HEK293T (cell line): ENCODE data around the gene MYH7.
"Not testable (repeated sequence)": the region's sequence is repeated elsewhere in the genome, so short reads cannot be mapped to it uniquely, and the experiment has no call there.

ENCODE experiments used
- CTCF ChIA-PET: fragments of 350-600 bp; formaldehyde crosslinking; extraction: SDS; loops from one replicate; lab custom pipeline; 2021; ENCODE audit warnings: antibody characterized with exemption, inconsistent platforms; lab: Yijun Ruan, JAX
- POLR2A ChIA-PET: fragments of 350-600 bp; formaldehyde crosslinking; extraction: SDS; loops from one replicate; lab custom pipeline; 2020; ENCODE audit warnings: antibody characterized with exemption, inconsistent platforms; lab: Yijun Ruan, JAX
- DNase-seq: peaks from one replicate; pipeline ENCODE4 v3.0.0; 2012; ENCODE audit warnings: mixed read lengths; ENCODE audit errors: extremely low spot score
- ARNT ChIP-seq: fragments of 450-650 bp; IDR thresholded peaks from 2 replicates; pipeline ENCODE4 v1.6.1; 2017; ENCODE audit warnings: mild to moderate bottlenecking
- BHLHE40 ChIP-seq: fragments of 450-650 bp; IDR thresholded peaks from 2 replicates; pipeline ENCODE4 v1.6.1; 2016; ENCODE audit warnings: mild to moderate bottlenecking, moderate library complexity, borderline replicate concordance
- CTBP1 ChIP-seq: fragments of 450-650 bp; IDR thresholded peaks from 2 replicates; pipeline ENCODE4 v1.6.1; 2016; ENCODE audit warnings: borderline replicate concordance
- ELF4 ChIP-seq: fragments of 450-650 bp; IDR thresholded peaks from 2 replicates; pipeline ENCODE4 v1.6.1; 2017; ENCODE audit warnings: antibody characterized with exemption
- FOXA1 ChIP-seq: fragments of 450-650 bp; IDR thresholded peaks from 2 replicates; pipeline ENCODE4 v1.6.1; 2016; ENCODE audit warnings: mild to moderate bottlenecking
- FOXK2 ChIP-seq: fragments of 450-650 bp; IDR thresholded peaks from 2 replicates; pipeline ENCODE4 v1.6.1; 2016; ENCODE audit warnings: mild to moderate bottlenecking
- FOXM1 ChIP-seq: fragments of 450-650 bp; IDR thresholded peaks from 2 replicates; pipeline ENCODE4 v1.6.1; 2017; ENCODE audit warnings: mild to moderate bottlenecking, borderline replicate concordance
- HDGF ChIP-seq: fragments of 450-650 bp; IDR thresholded peaks from 2 replicates; pipeline ENCODE4 v1.6.1; 2017; ENCODE audit warnings: antibody characterized with exemption, borderline replicate concordance
- L3MBTL2 ChIP-seq: fragments of 450-650 bp; conservative IDR thresholded peaks from 2 replicates; pipeline ENCODE4 v1.6.1; 2016; ENCODE audit warnings: mild to moderate bottlenecking
- LEF1 ChIP-seq: fragments of 450-650 bp; IDR thresholded peaks from 2 replicates; pipeline ENCODE4 v1.6.1; 2017; ENCODE audit warnings: mild to moderate bottlenecking, borderline replicate concordance
- NFRKB ChIP-seq: fragments of 450-650 bp; IDR thresholded peaks from 2 replicates; pipeline ENCODE4 v1.6.1; 2016; ENCODE audit warnings: mild to moderate bottlenecking, moderate library complexity
- SP1 ChIP-seq: fragments of 450-650 bp; IDR thresholded peaks from 2 replicates; pipeline ENCODE4 v1.6.1; 2017
- SUZ12 ChIP-seq: fragments of 450-650 bp; IDR thresholded peaks from 2 replicates; pipeline ENCODE4 v1.6.1; 2016; ENCODE audit warnings: mild to moderate bottlenecking
- TARDBP ChIP-seq: fragments of 450-650 bp; IDR thresholded peaks from 2 replicates; pipeline ENCODE4 v1.6.1; 2016
- ZNF384 ChIP-seq: fragments of 450-650 bp; IDR thresholded peaks from 2 replicates; pipeline ENCODE4 v1.6.1; 2016
- TF ChIP-seq, protein P1 (sequence below): fragments of 450-650 bp; IDR thresholded peaks from 2 replicates; pipeline ENCODE4 v1.6.1; 2016

The MYH7 gene

DNA sequence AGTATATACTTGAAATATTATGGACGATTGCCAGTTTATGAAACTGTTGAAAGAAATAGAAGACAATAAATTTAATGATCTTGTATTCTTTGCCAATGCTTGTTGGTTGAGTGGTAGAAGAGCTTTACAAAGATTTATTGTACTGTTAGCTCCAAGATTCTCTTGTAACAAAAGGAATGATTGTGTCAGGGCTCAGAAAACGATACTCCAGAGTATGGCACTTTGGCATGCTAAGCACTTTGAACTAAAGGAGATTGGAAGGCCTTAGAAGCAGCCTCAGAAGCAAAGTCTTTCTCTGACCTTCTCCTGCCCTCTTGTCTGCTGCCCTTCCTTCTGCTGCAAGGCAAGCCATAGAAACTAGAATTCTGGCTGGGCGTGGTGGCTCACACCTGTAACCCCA is 29.8 kb upstream of the MYH7 start:
- ChIA-PET POLR2A (no interaction called here), CTCF (no interaction called here)
- TF ChIP-seq SUZ12, result no peak
- TF ChIP-seq LEF1, result no peak
- TF ChIP-seq ELF4, result no peak
- no peak for DNase-seq

DNA sequence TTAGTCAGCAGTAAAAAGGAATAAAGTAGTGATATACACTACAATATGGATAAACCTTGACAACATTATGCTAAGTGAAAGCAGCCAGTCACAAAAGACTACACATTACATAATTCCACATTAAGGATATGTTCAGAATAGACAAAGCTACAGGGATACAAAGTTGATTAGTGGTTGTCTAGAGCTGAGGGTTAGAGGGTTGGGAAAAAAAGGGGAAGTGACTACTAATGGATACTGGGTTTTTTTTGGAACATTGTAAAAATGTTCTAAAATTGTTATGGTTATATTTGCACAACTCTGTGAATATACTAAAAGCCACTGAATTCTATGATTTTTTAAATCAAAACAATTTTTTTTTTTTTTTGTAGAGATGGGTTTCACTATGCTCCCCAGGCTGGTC is 29.2 kb upstream of the MYH7 start:
- DNase-seq, result no peak
- TF ChIP-seq BHLHE40, result no peak
- POLR2A ChIA-PET, result interaction anchor here (0.6 kb wide), 1 partner anchor 674 kb away, joined by 4 read pairs; no protein-coding TSS in a partner anchor
- CTCF ChIA-PET, result no interaction called here

- DNase-seq, result no peak
- TF ChIP-seq BHLHE40 (no peak), SUZ12 (no peak), FOXA1 (no peak), ARNT (no peak), TARDBP (no peak), L3MBTL2 (no peak), CTBP1 (no peak), LEF1 (no peak), ZNF384 (no peak), NFRKB (no peak), HDGF (no peak), FOXM1 (no peak), FOXK2 (no peak), ELF4 (no peak), SP1 (no peak)
- TF ChIP-seq, protein P1, sequence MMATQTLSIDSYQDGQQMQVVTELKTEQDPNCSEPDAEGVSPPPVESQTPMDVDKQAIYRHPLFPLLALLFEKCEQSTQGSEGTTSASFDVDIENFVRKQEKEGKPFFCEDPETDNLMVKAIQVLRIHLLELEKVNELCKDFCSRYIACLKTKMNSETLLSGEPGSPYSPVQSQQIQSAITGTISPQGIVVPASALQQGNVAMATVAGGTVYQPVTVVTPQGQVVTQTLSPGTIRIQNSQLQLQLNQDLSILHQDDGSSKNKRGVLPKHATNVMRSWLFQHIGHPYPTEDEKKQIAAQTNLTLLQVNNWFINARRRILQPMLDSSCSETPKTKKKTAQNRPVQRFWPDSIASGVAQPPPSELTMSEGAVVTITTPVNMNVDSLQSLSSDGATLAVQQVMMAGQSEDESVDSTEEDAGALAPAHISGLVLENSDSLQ, result no peak
- CTCF ChIA-PET, result no interaction called here
- POLR2A ChIA-PET, result no interaction called here
Measured at GRCh38 chr14:23460960-23461359, 25.5 kb upstream of the MYH7 start.

DNA sequence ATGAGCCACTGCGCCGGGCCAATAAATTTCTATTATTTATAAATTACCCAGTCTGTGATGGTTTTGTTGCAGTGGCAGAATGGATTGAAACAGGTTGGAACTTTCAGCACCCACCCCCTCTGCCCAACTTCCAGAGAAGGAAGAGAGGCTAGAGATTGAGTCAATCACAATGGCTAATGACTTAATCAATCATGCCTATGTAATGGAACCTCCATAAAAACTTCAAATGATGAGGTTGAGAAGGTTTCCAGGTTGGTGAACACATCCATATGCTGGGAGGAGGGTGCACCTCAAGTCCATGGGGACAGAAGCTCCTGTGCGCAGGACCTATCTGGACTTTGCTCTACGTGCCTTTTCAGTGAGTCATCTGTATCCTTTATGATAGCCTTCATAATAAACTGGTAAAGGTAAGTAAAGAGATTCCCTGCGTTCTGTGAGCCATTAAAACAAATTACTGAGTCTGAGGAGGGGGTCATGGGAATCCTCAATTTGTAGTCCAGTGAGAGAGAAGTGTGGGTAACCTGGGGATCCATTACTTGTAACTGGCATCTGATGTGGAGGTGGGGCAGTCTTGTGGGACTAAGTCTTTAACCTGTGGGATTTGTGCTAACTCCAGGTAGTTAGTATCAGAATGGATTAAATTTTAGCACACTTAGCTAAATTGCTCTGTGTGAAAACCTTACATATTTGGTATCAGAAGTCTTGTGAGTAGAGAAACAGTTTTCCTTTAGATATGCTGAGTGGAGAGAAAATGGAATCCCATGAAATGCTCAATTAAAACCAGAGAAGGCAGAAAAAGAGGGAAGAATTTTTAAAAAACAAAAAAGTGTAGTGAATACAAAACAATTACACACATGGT is 22.4 kb upstream of the MYH7 start:
- DNase-seq, result no peak
- TF ChIP-seq ELF4, result no peak
- TF ChIP-seq FOXA1, result no peak
- no peak for TF ChIP-seq ARNT
- no peak for TF ChIP-seq BHLHE40
- no peak for TF ChIP-seq FOXM1
- TF ChIP-seq L3MBTL2, result no peak
- TF ChIP-seq SP1, result no peak
- TF ChIP-seq HDGF, result no peak
- TF ChIP-seq FOXK2, result no peak
- no peak for TF ChIP-seq TARDBP
- TF ChIP-seq ZNF384, result no peak
- TF ChIP-seq, protein P1, result no peak
- TF ChIP-seq LEF1, result no peak
- CTCF ChIA-PET, result no interaction called here
- POLR2A ChIA-PET, result no interaction called here

- POLR2A ChIA-PET, DNase-seq: not testable (repeated sequence)
- CTCF ChIA-PET, result interaction anchor here (0.9 kb wide), 1 partner anchor 13 kb away, joined by 3 read pairs; no protein-coding TSS in a partner anchor
Measured at GRCh38 chr14:23456883-23457586, 21.6 kb upstream of the MYH7 start.

DNA sequence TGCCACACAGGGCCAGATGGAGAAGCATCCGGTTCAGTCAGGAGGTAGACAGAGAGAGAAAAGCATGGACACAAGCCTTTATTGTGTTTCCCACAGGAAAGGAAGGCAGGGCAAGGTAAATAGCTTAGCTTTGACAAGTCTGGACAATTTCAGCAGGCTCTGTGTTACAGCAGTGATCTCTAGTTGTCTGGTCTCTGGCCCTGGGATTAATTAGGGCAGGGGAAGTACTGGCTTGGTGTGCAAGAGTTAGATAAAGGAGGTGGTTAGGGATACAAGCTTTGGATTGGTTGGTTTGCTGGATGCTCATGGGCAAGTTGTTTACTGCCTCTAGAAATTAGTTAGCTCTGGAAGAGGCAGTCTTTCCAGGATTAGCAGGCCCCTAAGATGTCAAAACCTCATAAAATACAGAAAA is 19.0 kb upstream of the MYH7 start:
- DNase-seq, result no peak
- TF ChIP-seq LEF1 (no peak), CTBP1 (no peak), TARDBP (no peak), FOXM1 (no peak), SUZ12 (no peak), HDGF (no peak), ARNT (no peak), ZNF384 (no peak), FOXK2 (no peak), FOXA1 (no peak), L3MBTL2 (no peak), SP1 (no peak), NFRKB (no peak)
- TF ChIP-seq, protein P1, result no peak
- CTCF ChIA-PET, result interaction anchor here (0.6 kb wide), 2 partner anchors 689 to 1466 kb away, joined by 3 to 6 read pairs; no protein-coding TSS in a partner anchor
- POLR2A ChIA-PET, result no interaction called here
